Osteoblast (primary cell): ENCODE data around the gene MAST3. TPM values are rescaled to one million over a fixed set of nuclear protein-coding genes. Genes with fewer than 3 reads are reported as not detected.

Experiments
- DNase-seq: peaks from one replicate; pipeline ENCODE4 v3.0.0; 2011; ENCODE audit warnings: low spot score, mixed read lengths; ENCODE audit not compliant: insufficient read length; ENCODE audit errors: missing footprints
- H2AFZ ChIP-seq: 2 replicates; pipeline ENCODE4 v1.6.0; 2011; ENCODE audit warnings: mild to moderate bottlenecking, low read length
- H3K27ac ChIP-seq: 2 replicates; pipeline ENCODE4 v1.5.1; 2011; ENCODE audit warnings: mild to moderate bottlenecking, low read depth, low read length, moderate library complexity
- H3K27me3 ChIP-seq: 2 replicates; pipeline ENCODE4 v1.6.0; 2012; ENCODE audit warnings: mild to moderate bottlenecking, control low read depth, inconsistent platforms, low read length, moderate library complexity; ENCODE audit not compliant: insufficient read depth
- H3K36me3 ChIP-seq: 2 replicates; pipeline ENCODE4 v1.5.1; 2011; ENCODE audit warnings: mild to moderate bottlenecking, low read length, control low read depth, moderate library complexity; ENCODE audit not compliant: insufficient read depth
- H3K4me1 ChIP-seq: 2 replicates; pipeline ENCODE4 v1.5.1; 2011; ENCODE audit warnings: mild to moderate bottlenecking, low read length, control low read depth, moderate library complexity; ENCODE audit not compliant: insufficient read depth
- H3K4me2 ChIP-seq: 2 replicates; pipeline ENCODE4 v1.6.0; 2011; ENCODE audit warnings: mild to moderate bottlenecking, low read length; ENCODE audit not compliant: insufficient read depth
- H3K4me3 ChIP-seq: fragments of 200-600 bp; sonication (generic); 3 replicates; pipeline ENCODE4 v1.5.1; 2012; ENCODE audit warnings: mild to moderate bottlenecking, low read length, inconsistent platforms; ENCODE audit not compliant: insufficient read depth
- H3K79me2 ChIP-seq: 2 replicates; pipeline ENCODE4 v1.6.0; 2012; ENCODE audit warnings: mild to moderate bottlenecking, low read length, control low read depth, inconsistent platforms; ENCODE audit not compliant: insufficient read depth
- H3K9me3 ChIP-seq: 2 replicates; pipeline ENCODE4 v1.5.1; 2011; ENCODE audit warnings: low read depth, low read length, control low read depth
- H4K20me1 ChIP-seq: 2 replicates; pipeline ENCODE4 v1.6.0; 2012; ENCODE audit warnings: mild to moderate bottlenecking, low read length, control low read depth; ENCODE audit not compliant: insufficient read depth
- total RNA-seq: library from RNA; depleted of rRNA; stranded (reverse); fragments of >200 nt; gene quantifications from 2 replicates; pipeline ENCODE4 v1.2.3, GENCODE V29; 2012
- TF ChIP-seq, protein P1 (sequence below): IDR thresholded peaks from 2 replicates; pipeline ENCODE4 v1.5.1; 2011; ENCODE audit warnings: mild to moderate bottlenecking, low read depth, low read length, moderate library complexity; ENCODE audit errors: extremely low read depth

The MAST3 gene
- 5.4 and 5.6 TPM in 2 replicates for total RNA-seq

DNA sequence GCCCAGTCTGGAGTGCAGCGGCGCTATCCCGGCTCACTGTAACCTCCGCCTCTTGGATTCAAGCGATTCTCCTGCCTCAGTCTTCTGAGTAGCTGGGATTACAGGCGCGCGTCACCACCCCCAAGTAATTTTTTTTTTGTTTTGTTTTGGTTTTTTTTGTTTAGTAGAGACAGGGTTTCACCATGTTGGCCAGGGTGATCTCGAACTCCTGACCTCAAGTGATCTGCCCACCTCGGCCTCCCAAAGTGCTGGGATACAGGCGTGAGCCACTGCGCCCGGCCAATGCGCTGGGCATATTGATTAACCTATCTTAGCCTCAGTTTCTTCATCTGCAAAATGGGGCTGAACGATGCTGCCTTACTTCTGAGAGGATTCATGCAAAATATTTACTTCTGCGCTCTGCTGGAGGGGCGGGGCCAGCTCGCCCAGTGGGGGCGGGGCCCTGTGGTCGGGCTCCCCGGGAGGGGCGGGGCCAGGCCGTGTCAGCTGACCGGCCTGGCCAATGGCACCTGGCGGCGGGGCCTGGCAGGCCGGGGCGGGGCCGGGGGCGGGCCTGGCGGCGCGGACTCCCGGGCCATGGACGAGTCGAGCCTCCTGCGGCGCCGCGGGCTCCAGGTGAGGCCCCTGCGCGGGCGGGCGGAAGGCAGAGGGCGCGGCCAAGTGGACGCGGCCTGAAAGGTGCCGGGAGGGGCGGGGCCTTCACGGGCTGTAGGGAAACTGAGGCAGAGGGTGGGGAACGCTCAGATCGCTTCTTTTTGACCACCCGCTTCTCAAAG is at the start of gene MAST3:
Gene MAST3 (plus strand): TSS at position 562 of the 776 bp plus-strand sequence. CDS start 15 bp downstream, at position 577.
- peak within 1 kb of the TSS; percentile 64 for H3K4me3 ChIP-seq
- H4K20me1 ChIP-seq = no peaks in the 10 kb centered on the region
- H3K9me3 ChIP-seq = no peaks in the 10 kb centered on the region
- H3K4me2 ChIP-seq = peak within 1 kb of the TSS; percentile 84
- H3K27ac ChIP-seq = no peak within 1 kb of the TSS
- TF ChIP-seq, protein P1, sequence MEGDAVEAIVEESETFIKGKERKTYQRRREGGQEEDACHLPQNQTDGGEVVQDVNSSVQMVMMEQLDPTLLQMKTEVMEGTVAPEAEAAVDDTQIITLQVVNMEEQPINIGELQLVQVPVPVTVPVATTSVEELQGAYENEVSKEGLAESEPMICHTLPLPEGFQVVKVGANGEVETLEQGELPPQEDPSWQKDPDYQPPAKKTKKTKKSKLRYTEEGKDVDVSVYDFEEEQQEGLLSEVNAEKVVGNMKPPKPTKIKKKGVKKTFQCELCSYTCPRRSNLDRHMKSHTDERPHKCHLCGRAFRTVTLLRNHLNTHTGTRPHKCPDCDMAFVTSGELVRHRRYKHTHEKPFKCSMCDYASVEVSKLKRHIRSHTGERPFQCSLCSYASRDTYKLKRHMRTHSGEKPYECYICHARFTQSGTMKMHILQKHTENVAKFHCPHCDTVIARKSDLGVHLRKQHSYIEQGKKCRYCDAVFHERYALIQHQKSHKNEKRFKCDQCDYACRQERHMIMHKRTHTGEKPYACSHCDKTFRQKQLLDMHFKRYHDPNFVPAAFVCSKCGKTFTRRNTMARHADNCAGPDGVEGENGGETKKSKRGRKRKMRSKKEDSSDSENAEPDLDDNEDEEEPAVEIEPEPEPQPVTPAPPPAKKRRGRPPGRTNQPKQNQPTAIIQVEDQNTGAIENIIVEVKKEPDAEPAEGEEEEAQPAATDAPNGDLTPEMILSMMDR = no peak
- H2AFZ ChIP-seq = peak within 1 kb of the TSS; percentile 13
- no peaks in the 10 kb centered on the region for H3K36me3 ChIP-seq
- peaks cover 9% of the 10 kb centered on the region for H3K4me1 ChIP-seq
- DNase-seq = peak; percentile 100
- H3K27me3 ChIP-seq = peaks cover 20% of the 10 kb centered on the region
- H3K79me2 ChIP-seq = no peaks in the 10 kb centered on the region

DNA sequence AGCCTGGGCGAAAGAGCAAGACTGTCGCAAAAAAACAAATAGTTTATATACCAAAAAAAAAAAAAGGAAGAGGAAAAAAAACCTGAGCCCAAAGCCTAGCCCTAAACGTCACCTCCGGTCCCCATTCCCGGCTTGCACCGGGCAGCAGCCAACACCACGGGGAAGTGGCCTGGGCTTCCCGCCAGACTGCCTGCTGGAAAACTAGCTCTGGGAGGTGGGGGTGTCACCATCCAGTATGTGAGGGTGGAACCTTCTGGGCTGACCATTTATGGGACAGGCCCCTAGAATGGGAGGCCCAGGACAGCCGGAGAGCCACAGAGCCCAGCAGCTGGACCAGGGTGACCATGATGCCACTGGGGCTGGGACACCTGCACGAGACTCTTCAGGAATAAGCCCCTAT is 48.2 kb upstream of the MAST3 start:
- peak; percentile 92 for DNase-seq
- H3K4me2 ChIP-seq = no peak overlapping the region
- H3K9me3 ChIP-seq = no peaks in the 10 kb centered on the region
- H2AFZ ChIP-seq = peak overlapping the region; percentile 85
- no peak overlapping the region for H3K4me3 ChIP-seq
- H3K79me2 ChIP-seq = no peaks in the 10 kb centered on the region
- no peaks in the 10 kb centered on the region for H3K36me3 ChIP-seq
- TF ChIP-seq, protein P1 = no peak
- no peak overlapping the region for H3K27ac ChIP-seq
- no peaks in the 10 kb centered on the region for H4K20me1 ChIP-seq
- H3K4me1 ChIP-seq = peaks cover 26% of the 10 kb centered on the region
- H3K27me3 ChIP-seq = no peaks in the 10 kb centered on the region

DNA sequence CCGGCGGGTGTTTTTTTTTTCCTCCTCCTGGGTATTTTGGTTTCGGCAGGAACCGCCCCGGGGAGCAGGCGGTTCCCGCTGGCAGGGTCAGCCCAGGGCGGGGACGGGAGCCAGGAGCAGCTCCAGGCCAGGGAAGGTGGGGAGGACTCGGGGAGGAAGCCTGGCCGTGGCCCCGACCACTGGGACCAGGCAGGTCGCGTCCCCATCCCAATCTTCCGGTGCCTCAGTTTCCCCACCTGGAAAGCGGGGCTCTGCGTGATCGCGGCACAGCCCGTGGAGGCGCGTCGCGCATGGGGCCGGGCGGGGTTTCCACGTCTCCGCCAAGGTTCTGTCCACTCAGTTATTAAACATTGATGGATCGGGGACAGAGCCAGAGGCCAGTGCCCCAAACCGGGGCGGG is 45.7 kb upstream of the MAST3 start:
- Histone ChIP-seq H3K4me1 (peaks cover 8% of the 10 kb centered on the region), H3K4me3 (peak overlapping the region; percentile 53), H3K36me3 (no peaks in the 10 kb centered on the region), H3K27ac (no peak overlapping the region), H3K4me2 (peak overlapping the region; percentile 72), H3K79me2 (no peaks in the 10 kb centered on the region), H4K20me1 (no peaks in the 10 kb centered on the region), H2AFZ (peak overlapping the region; percentile 59), H3K27me3 (no peaks in the 10 kb centered on the region), H3K9me3 (no peaks in the 10 kb centered on the region)
- peak; percentile 58 for DNase-seq
- TF ChIP-seq, protein P1 = no peak

DNA sequence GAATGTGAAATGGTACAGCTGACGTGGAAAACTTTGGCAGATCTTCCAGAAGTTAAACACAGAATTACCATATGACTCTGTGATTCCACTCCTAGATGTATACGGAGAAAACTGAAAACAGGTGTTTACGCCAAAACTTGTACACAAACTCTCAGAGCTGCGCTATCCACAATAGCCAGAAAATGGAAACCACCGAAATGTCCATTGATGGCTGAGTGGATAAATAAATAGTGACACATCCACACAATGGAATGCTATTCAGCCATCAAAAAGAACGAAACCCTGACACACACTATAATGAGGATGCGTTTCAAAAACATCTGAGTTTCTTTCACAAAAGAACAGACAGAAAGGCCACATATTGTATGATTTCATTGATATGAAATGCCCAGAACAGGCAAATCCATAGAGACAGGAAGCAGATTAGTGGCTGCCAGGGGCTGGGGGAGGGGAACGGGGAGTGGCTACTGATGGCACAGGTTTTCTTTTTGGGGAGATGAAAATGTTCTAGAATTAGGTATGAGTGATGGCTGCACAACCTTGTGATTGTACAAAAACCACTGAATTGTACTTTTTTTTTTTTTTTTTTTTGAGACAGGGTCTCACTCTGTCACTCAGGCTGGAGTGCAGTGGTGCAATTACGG is 43.9 kb upstream of the MAST3 start:
- no peak overlapping the region for H3K4me2 ChIP-seq

More for the DNA sequence above, 43.9 kb upstream of the MAST3 start:
- peaks cover 8% of the 10 kb centered on the region for H3K4me1 ChIP-seq
- no peaks in the 10 kb centered on the region for H3K36me3 ChIP-seq
- H3K27me3 ChIP-seq = no peaks in the 10 kb centered on the region
- no peaks in the 10 kb centered on the region for H3K79me2 ChIP-seq
- DNase-seq = peak; percentile 49
- TF ChIP-seq, protein P1 = no peak
- no peak overlapping the region for H3K27ac ChIP-seq
- H2AFZ ChIP-seq = no peak overlapping the region
- no peaks in the 10 kb centered on the region for H3K9me3 ChIP-seq
- H3K4me3 ChIP-seq = no peak overlapping the region
- H4K20me1 ChIP-seq = no peaks in the 10 kb centered on the region
